Stimulated activated CD8-positive, alpha-beta memory T cell treated with anti-CD3 and anti-CD28 coated beads, Interleukin-4, amount 100 ng/mL, for 4 hours (primary cell): ENCODE measurements around the gene SMAD2.
"Not testable (repeated sequence)": the region's sequence is repeated elsewhere in the genome, so short reads cannot be mapped to it uniquely, and the experiment has no call there.

ENCODE experiments used
- DNase-seq, 2 donors: peaks; one replicate each; pipeline ENCODE4 v3.0.0-alpha.2; 2020; ENCODE audit warnings: low read depth in 2 of 2, low spot score in 1 of 2

Gene SMAD2

DNA sequence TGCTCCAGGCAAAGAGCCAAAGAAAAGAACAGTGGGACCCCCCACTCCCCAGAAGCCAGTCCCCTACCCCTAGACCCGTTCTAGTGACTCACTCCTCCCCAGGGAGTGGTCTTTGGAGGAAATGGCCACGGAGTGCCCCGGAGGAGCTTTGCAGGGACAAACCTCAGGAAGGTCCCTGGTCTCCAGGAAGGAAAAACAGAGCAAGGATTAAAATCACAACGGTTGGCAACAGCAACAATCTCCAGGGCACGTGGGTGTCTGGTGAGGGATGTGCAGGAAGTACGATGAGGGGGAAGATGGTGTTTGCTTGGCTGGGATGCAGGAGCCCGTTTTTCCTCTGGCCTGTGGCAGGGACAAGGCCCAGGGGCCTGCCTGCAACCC, 135.0 kb downstream of the SMAD2 start:
- no peak for DNase-seq

DNA sequence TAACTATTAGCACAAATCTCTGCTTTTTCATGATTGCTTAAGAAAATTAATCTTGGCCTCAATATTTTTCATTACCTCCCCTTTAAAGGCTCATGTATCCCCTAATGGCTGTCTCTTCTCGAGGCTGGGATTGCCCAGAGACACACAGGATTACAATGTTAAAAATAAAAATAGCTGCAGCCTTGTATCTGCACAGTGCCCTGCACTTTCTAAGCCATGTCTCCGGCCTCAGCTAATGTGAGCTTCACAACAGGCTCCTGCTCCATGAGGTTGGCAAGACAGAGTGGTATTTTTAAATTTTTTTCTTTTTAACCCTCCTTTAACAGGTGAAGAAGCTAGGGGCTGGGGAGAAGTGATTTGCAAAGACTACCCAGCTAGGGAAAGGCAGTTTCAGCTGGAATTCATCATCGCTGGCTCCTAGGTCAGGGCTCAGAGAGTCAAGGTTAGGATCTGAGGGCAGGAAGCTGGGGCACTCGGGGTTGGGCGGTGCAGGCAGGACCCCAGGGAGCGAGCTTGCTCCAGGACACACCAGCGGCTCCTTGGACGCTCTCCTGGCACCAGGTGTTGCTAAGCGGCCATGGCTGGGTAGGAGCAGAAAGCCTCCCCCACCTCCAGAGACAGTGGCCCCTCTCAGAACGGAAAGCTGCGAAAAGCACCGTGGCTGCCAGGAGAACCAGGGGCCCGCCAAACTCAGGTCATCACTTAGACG, 135.6 kb downstream of the SMAD2 start:
- no peak for DNase-seq

DNA sequence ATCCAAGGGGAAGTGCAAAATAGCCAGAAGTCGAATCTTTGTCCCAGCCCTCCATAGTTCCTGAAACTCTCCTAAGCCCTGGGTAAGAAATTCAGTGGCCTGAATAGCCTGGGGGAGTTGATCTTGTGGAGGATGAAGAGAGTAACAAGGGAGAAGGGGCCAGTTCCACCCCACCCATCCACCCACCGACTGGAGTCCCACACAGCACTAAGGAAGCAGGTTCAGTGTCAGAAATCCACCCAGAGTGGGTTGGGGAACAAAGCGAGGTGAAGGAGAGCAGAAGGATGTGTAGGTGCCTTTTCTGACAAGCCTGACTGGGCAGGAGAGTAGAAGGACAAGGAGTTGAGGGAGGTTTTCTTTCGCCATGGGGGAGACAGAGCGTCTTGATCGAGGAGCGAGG, 136.8 kb downstream of the SMAD2 start:
- DNase-seq = no peak

DNA sequence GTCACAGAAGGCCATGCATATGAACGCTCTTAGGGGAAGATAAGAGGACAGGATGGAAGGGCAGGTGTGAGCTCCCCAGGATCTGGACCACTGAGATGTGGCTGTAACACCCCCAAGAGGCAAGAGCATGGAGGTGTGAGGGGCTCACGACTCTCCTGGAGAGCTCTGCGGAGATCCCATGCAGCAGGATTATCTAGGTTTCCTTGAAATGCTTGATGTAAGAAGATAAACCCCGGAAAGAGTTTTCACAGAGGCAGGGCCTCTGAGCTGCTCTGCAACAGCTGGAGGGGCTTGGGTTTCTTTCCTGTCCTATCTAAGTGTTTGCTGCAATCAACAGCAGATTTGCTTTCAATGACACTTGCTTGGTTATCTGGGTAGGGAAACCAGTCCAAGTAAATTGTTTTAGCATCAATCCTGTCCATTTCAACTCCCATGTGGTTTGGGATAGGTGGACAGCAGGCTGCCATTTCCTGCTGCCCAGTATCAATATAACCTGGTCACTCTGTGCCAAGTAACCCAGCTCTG, 138.9 kb downstream of the SMAD2 start:
- no peak for DNase-seq

DNA sequence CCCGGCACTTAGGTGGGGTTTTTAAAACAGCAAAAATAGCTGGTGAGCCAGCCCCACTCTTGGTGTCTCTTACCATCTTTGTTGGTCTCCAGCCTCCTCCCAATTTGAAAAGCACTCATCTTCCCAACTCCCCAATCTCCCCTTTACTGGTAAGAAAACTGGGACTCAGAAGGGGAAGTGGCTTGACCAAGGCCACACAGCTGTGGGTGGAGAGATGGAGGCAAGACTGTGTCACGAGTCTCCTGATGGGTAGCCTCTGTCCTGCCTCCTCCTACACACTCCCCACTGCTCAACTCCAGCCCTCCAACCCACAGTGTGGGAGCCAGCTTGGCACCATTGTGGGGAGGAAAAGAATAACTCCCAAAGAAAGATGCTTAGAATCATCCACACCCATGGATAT, 140.4 kb downstream of the SMAD2 start:
- no peak for DNase-seq

DNA sequence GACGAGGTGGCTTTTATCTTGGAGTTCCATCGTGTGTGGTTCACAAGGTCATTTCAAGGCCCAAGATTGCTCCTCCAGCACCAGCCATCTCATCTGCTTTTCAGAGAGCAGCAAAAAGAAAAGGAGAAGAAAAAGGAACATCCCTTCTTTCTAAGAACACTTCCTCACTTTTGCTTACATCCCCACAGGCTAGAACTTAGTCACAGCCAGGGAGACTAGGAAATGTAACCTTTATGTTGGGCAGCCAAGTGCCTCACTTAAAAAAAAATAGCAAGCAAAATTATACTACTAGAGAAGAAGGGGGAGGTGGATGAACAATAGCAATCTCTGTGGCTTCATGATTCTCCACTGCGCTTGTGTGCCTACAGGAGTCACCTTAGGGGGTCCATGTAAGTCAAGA, 141.8 kb downstream of the SMAD2 start:
- no peak for DNase-seq

DNA sequence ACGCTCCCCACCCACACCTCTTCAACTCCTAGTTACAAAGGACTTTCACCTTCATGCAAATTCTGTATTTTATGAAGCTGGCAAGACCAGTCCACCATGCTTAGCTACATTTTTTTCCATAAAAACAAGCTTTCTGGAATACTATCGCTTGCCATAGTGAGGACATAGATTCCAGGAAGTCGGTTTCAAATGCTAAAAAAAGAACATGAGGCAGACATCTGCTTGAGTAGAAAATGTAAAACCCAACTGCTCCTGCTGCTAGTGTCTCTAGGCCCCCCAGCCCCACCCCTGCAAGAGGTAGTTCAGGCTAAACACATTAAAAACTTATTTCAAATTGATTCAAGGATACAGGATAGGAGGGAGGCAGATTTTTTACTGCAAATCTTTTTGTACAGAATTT, 148.9 kb downstream of the SMAD2 start:
- DNase-seq = no peak

DNA sequence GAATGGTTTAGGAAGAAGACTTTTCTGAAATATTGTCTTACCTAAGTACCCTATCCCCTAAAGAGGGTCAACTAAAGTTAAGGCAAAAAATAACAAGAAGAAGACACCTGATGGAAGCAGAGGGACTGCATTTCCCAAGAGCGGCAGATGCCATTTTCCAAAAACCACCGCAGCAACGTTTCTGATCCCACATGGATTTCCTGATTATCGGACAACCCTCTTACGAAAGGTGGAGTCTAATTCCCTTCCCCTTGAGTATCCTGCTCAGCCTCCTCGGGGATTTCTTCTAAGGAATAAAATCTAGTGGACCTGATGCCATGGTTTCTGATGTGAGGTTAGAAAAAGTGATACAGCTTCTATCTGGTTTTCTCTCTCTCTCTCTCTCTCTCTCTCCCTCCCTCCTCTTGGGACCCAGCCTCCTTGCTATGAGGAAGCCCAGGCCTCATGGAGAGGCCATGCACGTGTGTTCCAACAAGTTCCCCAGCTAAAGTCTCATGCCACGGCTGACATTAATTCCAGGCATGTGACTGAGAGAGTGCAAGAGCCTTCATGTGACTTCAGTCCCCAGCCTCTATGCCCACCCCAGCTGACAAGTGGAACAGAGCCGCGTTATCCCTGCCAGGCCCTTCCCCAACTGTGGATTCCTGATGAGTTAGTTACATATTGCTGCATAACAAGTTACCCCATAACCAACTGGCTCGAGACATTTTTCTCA, 150.3 kb downstream of the SMAD2 start:
- no peak for DNase-seq

DNA sequence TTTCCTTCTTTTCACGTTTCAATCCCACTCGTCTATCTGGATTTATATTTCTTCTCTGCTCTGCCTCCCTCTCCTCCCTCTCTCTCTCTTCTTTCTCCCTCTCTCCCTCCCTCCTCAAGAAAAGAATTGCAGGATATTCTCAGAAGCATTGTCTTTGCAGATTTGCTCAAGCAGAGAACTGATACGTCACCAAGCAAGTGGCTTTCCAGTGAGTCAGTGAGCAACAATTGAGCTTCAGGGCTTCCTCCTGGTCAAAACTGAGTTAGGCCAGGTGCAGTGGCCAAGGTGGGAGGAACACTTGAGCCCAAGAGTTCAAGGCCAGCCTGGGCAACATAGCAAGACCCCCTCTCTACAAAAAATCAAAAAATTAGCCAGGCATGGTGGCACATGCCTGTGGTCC, 151.1 kb downstream of the SMAD2 start:
- DNase-seq = no peak

DNA sequence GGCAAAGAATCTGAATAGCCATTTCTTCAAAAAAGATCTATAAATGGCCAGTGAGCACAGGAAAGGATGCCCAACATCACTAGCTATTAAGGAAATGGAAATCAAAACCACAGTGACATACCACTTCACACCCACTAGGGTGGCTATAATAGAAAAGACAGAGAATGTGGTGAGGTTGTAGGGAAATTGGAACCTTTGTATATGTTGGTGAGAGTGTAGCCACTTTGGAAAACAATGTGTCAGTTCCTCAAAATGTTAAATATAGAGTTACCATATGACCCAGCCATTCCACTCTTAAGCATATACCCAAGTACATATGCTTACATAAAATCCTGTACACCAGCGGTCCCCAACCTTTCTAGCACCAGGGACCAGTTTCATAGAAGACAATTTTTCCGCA, 152.8 kb downstream of the SMAD2 start:
- no peak for DNase-seq

DNA sequence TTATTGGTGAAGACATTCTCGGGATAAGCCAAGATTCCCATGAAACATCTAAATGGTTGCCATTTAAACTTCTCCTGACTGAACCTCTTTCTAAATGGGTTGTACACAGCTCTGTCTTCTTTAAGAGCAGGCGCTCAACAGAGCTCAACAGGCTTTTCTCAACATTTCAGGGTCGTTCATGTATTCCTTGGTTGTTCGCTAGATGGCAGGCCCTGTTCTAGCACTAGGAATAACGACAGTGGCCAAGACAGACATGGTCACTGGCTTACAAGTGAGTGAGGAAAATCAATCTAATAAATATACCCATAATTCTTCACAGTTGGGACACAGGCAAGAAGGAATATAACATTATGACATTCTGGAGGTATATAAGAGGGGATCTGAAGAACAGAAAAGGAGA, 154.5 kb downstream of the SMAD2 start:
- DNase-seq = no peak

DNA sequence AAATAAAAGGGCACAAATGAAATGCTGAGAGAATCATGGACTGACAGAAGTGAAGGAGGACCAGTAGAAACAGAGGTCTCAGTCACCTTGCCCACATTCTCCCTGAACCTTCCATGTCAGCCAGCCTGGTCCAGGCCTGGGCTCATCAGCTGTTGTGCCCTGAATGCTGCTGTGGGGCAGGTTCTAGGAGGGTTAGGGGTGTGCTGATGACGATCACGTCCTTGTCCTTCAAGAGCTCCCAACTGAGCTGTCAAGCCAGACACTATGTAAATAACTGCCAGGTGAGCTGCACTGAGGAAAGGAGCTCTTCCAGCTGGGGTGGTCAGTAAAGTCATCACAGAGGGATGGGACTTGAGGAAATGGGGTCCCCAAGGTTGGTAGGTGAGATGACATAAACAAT, 156.5 kb downstream of the SMAD2 start:
- DNase-seq = no peak

DNA sequence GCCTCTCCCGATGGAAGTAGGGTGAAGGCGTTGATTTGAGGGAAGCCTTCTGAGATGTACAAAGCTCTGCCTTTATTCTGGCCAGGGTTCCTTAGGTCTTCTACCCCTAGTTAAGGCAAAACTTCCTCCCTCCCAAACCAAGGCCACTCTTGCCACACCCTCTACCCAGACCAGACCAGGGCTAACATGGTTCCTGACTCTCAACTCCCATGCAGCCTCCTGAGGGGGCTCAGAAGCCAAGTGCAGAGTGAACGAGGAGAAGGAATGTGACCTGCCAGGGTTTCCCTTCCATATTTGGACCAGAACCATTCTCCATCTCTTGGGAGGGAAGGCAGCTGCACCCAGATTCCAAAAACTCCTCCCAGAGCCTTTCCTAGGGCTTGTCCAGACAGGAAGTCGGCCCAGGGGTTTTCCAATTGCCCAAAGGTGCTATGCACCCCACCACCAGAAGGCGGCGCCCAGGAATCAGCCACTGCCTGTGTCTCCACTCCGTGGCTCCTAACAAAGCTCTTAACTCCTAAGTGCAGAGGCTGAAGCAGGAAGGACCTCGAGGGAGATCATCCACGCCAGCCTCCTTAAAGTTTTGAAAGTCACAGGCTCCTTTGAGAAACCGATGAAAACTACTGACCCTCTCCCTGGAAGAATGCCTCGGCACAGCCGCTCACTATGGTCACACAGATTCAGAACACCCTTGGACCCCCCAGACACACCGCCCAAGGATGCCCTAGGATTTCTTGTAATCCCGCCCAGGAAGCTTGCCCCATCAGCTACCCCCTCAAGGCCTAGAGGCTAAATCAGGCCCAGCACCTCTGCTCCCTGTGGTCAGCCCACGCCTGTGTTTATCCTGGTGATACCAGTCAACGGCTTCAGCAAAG, 157.8 kb downstream of the SMAD2 start:
- DNase-seq = peak in 1 of 2 donors; percentile 36

DNA sequence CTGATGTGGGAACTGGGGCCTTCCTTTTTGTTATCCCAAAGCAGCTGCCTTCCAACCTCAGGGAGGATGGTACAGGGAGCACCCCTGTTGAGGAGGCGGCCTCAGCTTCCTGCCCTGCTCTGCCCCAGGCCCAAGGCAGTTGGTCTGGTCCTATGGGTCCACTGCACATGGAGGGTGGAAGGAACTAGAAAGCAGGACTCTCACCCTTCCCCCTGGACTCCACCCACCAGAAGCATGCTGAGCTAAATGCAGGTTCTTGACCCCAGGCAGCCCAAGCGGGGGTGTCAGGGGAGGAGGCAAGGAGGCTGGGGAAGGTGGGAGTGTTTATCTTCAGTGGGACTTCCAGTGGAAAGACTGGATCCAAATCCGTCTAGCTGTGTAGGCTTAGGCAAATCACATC, 158.5 kb downstream of the SMAD2 start:
- no peak for DNase-seq

DNA sequence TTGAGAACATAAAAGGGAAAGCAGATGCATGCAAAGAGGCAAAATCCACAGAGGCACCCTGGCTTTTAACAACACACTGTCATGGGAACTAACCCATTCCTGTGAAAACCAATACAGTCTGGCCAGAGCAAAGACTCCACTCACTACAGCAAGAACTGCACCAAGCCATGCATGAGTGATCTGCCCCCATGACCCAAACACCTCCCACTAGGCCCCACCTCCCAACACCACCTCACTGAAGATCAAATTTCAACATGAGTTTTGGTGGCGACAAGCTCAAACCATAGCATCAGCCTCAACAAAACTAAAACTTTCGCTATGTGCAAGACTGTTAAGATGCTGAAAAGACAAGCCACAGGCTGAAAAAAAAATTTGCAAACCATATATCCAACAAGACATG, 162.8 kb downstream of the SMAD2 start:
- DNase-seq = no peak

DNA sequence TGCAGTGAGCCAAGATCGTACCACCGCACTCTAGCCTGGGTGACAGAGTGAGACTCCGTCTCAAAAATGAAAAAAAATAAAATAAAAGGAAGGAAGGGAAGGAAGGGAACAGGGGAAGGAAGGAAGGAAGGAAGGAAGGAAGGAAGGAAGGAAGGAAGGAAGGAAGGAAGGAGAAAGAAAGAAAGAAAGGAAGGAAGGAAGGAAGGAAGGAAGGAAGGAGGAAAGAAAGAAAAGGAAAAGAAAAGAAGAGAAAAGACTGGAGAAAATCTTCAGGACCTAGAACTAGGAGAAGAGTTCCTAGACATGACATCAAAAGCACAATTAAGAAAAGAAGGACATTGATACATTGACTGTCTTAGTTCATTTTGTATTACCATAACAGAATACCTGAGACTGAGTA, 163.3 kb downstream of the SMAD2 start:
- DNase-seq = not testable (repeated sequence)
